H9 (cell line): ENCODE measurements around the gene ACSS2. TPM values are rescaled to one million over a fixed set of nuclear protein-coding genes. Genes with fewer than 3 reads are reported as not detected.

Source experiments
- DNase-seq: peaks from one replicate; pipeline ENCODE4 v3.0.0-alpha.2; 2017
- H2AFZ ChIP-seq: one replicate; pipeline ENCODE4 v1.6.1; 2013; ENCODE audit warnings: mild to moderate bottlenecking, low read length, control low read depth, moderate library complexity
- H2AK5ac ChIP-seq: 2 replicates; pipeline ENCODE4 v1.6.1; 2013; ENCODE audit warnings: low read length, control low read depth, mixed read lengths; ENCODE audit not compliant: insufficient read length
- H2BK120ac ChIP-seq: one replicate; pipeline ENCODE4 v1.6.1; 2013; ENCODE audit warnings: low read depth, mild to moderate bottlenecking, low read length, control low read depth, inconsistent platforms; ENCODE audit not compliant: poor library complexity, severe bottlenecking
- H2BK12ac ChIP-seq: 2 replicates; pipeline ENCODE4 v1.6.1; 2013; ENCODE audit warnings: low read length, control low read depth, mixed read lengths, low read depth; ENCODE audit not compliant: insufficient read length
- H2BK15ac ChIP-seq: 2 replicates; pipeline ENCODE4 v1.6.1; 2013; ENCODE audit warnings: low read depth, low read length, control low read depth
- H2BK20ac ChIP-seq: one replicate; pipeline ENCODE4 v1.6.1; 2013; ENCODE audit warnings: low read depth, mild to moderate bottlenecking, low read length, control low read depth, inconsistent platforms; ENCODE audit not compliant: poor library complexity, severe bottlenecking
- H2BK5ac ChIP-seq: 2 replicates; pipeline ENCODE4 v1.6.1; 2013; ENCODE audit warnings: low read length, control low read depth, mixed read lengths; ENCODE audit not compliant: insufficient read length
- H3K14ac ChIP-seq: 2 replicates; pipeline ENCODE4 v1.6.1; 2013; ENCODE audit warnings: low read length, control low read depth; ENCODE audit not compliant: insufficient read depth
- H3K18ac ChIP-seq: 2 replicates; pipeline ENCODE4 v1.6.1; 2013; ENCODE audit warnings: low read depth, mild to moderate bottlenecking, mixed read lengths, low read length, control low read depth; ENCODE audit not compliant: insufficient read length
- H3K23ac ChIP-seq: 2 replicates; pipeline ENCODE4 v1.6.1; 2013; ENCODE audit warnings: low read length, control low read depth, mixed read lengths, low read depth; ENCODE audit not compliant: insufficient read length
- H3K23me2 ChIP-seq: 2 replicates; pipeline ENCODE4 v1.6.1; 2013; ENCODE audit warnings: low read depth, mild to moderate bottlenecking, mixed read lengths, low read length, control low read depth; ENCODE audit not compliant: insufficient read length, poor library complexity, severe bottlenecking
- H3K27ac ChIP-seq: 2 replicates; pipeline ENCODE4 v1.5.1; 2013; ENCODE audit warnings: low read length, control low read depth, mixed read lengths, low read depth; ENCODE audit not compliant: insufficient read length
- H3K27me3 ChIP-seq: 2 replicates; pipeline ENCODE4 v1.6.1; 2013; ENCODE audit warnings: low read length, control low read depth, inconsistent platforms; ENCODE audit not compliant: insufficient read depth
- H3K4ac ChIP-seq: 2 replicates; pipeline ENCODE4 v1.6.1; 2013; ENCODE audit warnings: low read depth, mild to moderate bottlenecking, control low read depth, inconsistent platforms, low read length, moderate library complexity
- H3K4me1 ChIP-seq: 2 replicates; pipeline ENCODE4 v1.6.1; 2013; ENCODE audit warnings: low read length, control low read depth, inconsistent platforms; ENCODE audit not compliant: insufficient read depth
- H3K4me2 ChIP-seq: 2 replicates; pipeline ENCODE4 v1.6.1; 2013; ENCODE audit warnings: low read length, control low read depth, mixed read lengths; ENCODE audit not compliant: insufficient read length, insufficient read depth
- H3K56ac ChIP-seq: 2 replicates; pipeline ENCODE4 v1.6.1; 2013; ENCODE audit warnings: low read depth, mild to moderate bottlenecking, mixed read lengths, low read length, control low read depth; ENCODE audit not compliant: insufficient read length
- H3K79me1 ChIP-seq: 2 replicates; pipeline ENCODE4 v1.6.1; 2013; ENCODE audit warnings: low read depth, mild to moderate bottlenecking, moderate library complexity, low read length, control low read depth, inconsistent platforms; ENCODE audit not compliant: insufficient read depth, poor library complexity, severe bottlenecking
- H3K79me2 ChIP-seq: 2 replicates; pipeline ENCODE4 v1.6.1; 2013; ENCODE audit warnings: low read length, control low read depth, inconsistent platforms; ENCODE audit not compliant: insufficient read depth
- H3K9ac ChIP-seq: 2 replicates; pipeline ENCODE4 v1.6.1; 2013; ENCODE audit warnings: low read length, control low read depth, mixed read lengths; ENCODE audit not compliant: insufficient read length; ENCODE audit errors: extremely low read depth
- H3K9me3 ChIP-seq: one replicate; pipeline ENCODE4 v1.6.1; 2013; ENCODE audit warnings: low read depth, low read length, inconsistent platforms; ENCODE audit not compliant: control insufficient read depth
- H3T11ph ChIP-seq: one replicate; pipeline ENCODE4 v1.6.1; 2013; ENCODE audit warnings: mild to moderate bottlenecking, low read length, control low read depth, inconsistent platforms
- H4K20me1 ChIP-seq: one replicate; pipeline ENCODE4 v1.6.1; 2013; ENCODE audit not compliant: control insufficient read depth, insufficient read length, insufficient read depth
- H4K5ac ChIP-seq: 2 replicates; pipeline ENCODE4 v1.6.1; 2013; ENCODE audit warnings: low read depth, mild to moderate bottlenecking, mixed read lengths, low read length, control low read depth; ENCODE audit not compliant: insufficient read length
- H4K8ac ChIP-seq: replicated peaks from 2 replicates; pipeline ENCODE4 v1.6.1; 2013; ENCODE audit warnings: low read length, control low read depth, mixed read lengths, low read depth; ENCODE audit not compliant: insufficient read length
- H4K91ac ChIP-seq: 2 replicates; pipeline ENCODE4 v1.6.1; 2013; ENCODE audit warnings: low read depth, mild to moderate bottlenecking, moderate library complexity, mixed read lengths, low read length, control low read depth; ENCODE audit not compliant: insufficient read length
- H3K27ac Mint-ChIP-seq, 3 experiments: 2 replicates in 2 of 3; 3 replicates in 1 of 3; pipeline ENCODE4 v1.8.0; 2020 to 2021; ENCODE audit warnings: mixed read lengths in 3 of 3, mild to moderate bottlenecking in 1 of 3, moderate library complexity in 1 of 3
- H3K27me3 Mint-ChIP-seq: 2 replicates; pipeline ENCODE4 v1.8.0; 2021; ENCODE audit warnings: low read depth, mild to moderate bottlenecking, moderate library complexity, mixed read lengths
- H3K36me3 Mint-ChIP-seq, 3 experiments: 2 replicates in 2 of 3; 3 replicates in 1 of 3; pipeline ENCODE4 v1.8.0; 2020 to 2021; ENCODE audit warnings: low read depth in 3 of 3, mixed read lengths in 3 of 3; ENCODE audit not compliant: insufficient read depth in 1 of 3
- H3K4me1 Mint-ChIP-seq, 2 experiments: 2 replicates each; pipeline ENCODE4 v1.8.0; 2020; ENCODE audit warnings: mixed read lengths in 2 of 2
- H3K4me3 Mint-ChIP-seq, 2 experiments: 2 replicates in 1 of 2; 3 replicates in 1 of 2; pipeline ENCODE4 v1.8.0; 2020 to 2021; ENCODE audit warnings: mild to moderate bottlenecking in 2 of 2, mixed read lengths in 2 of 2, moderate library complexity in 1 of 2
- H3K9me3 Mint-ChIP-seq, 2 experiments: 2 replicates in 1 of 2; 3 replicates in 1 of 2; pipeline ENCODE4 v1.8.0; 2020; ENCODE audit warnings: mild to moderate bottlenecking in 2 of 2, mixed read lengths in 2 of 2, moderate library complexity in 1 of 2
- CTCF ChIP-seq: fragments of 200-600 bp; sonication (generic); conservative IDR thresholded peaks from 3 replicates; pipeline ENCODE4 v1.8.0; 2021; ENCODE audit warnings: antibody characterized with exemption, mild to moderate bottlenecking
- WGBS: extraction: QIAGEN DNeasy Blood & Tissue Kit; methylation state at CpG from one replicate; pipeline ENCODE4 v1.1.7; 2013; ENCODE audit warnings: missing lambda C conversion rate, low lambda C conversion rate, mixed read lengths; ENCODE audit not compliant: insufficient read length; ENCODE audit errors: extremely low coverage; 5-methylcytosine and 5-hydroxymethylcytosine counted together
- total RNA-seq: library from RNA; stranded (reverse); gene quantifications from 2 replicates; pipeline ENCODE4 v1.2.1, GENCODE V29; 2021

Gene ACSS2
- total RNA-seq, 1 experiment from 2014 or later: 15.4 TPM

GRCh38 chr20:34970193-34970840, 93.9 kb downstream of the ACSS2 start:
- H3K4me1 Mint-ChIP-seq: peaks cover 20 to 21% of the 10 kb centered on the region in 2 experiments
- H2BK5ac ChIP-seq: no peak overlapping the region
- peaks cover 26% of the 10 kb centered on the region for H3K27me3 Mint-ChIP-seq
- no peaks in the 10 kb centered on the region; the same call in 1 of the 2 replicates for H3K4me1 ChIP-seq
- H3K36me3 Mint-ChIP-seq: no peaks in the 10 kb centered on the region
- H3K4me3 Mint-ChIP-seq: no peak overlapping the region
- H2BK120ac ChIP-seq: no peak overlapping the region
- H3K14ac ChIP-seq: no peak overlapping the region
- no peak for DNase-seq
- H4K91ac ChIP-seq: no peak overlapping the region
- H3K9me3 Mint-ChIP-seq: no peaks in the 10 kb centered on the region
- H3K79me1 ChIP-seq: no peaks in the 10 kb centered on the region
- no CpG with 5 or more reads among the region's 7 CpGs for WGBS
- no peak overlapping the region for H2BK15ac ChIP-seq
- no peak overlapping the region for H3K18ac ChIP-seq
- no peaks in the 10 kb centered on the region for H4K20me1 ChIP-seq
- no peak overlapping the region for H2BK12ac ChIP-seq
- no peak overlapping the region for H3K4ac ChIP-seq
- H3K23ac ChIP-seq: no peak overlapping the region
- H3K23me2 ChIP-seq: no peaks in the 10 kb centered on the region
- H2AFZ ChIP-seq: no peak overlapping the region
- H2BK20ac ChIP-seq: no peak overlapping the region
- no peak overlapping the region for H3K9ac ChIP-seq
- H3K56ac ChIP-seq: no peak overlapping the region
- no peaks in the 10 kb centered on the region for H3K79me2 ChIP-seq
- H3K27ac ChIP-seq: no peak overlapping the region
- no peak overlapping the region for H3K4me2 ChIP-seq
- H3K9me3 ChIP-seq: no peaks in the 10 kb centered on the region
- no peak overlapping the region for H3T11ph ChIP-seq
- no peak overlapping the region for H2AK5ac ChIP-seq
- TF ChIP-seq CTCF: no peak
- no peak overlapping the region for H4K5ac ChIP-seq
- no peaks in the 10 kb centered on the region for H3K27me3 ChIP-seq
- H4K8ac ChIP-seq: no peak overlapping the region
- no peak overlapping the region for H3K27ac Mint-ChIP-seq
